SIG-M5 treated with dmso at 0.1 percent for 504 hours (cell line): Measurements from ENCODE around the gene EPX.

ENCODE experiments used
- DNase-seq: peaks from one replicate; lab custom pipeline; 2025; ENCODE audit not compliant: unreplicated experiment; lab: John Stamatoyannopoulos, UW

The EPX gene

GRCh38 chr17:58224315-58224714, 31.8 kb downstream of the EPX start:
- DNase-seq = peak; percentile 60

- DNase-seq = no peak
Measured at GRCh38 chr17:58227733-58228132, 35.2 kb downstream of the EPX start.

GRCh38 chr17:58228679-58229078, 36.2 kb downstream of the EPX start:
- DNase-seq = no peak

DNA sequence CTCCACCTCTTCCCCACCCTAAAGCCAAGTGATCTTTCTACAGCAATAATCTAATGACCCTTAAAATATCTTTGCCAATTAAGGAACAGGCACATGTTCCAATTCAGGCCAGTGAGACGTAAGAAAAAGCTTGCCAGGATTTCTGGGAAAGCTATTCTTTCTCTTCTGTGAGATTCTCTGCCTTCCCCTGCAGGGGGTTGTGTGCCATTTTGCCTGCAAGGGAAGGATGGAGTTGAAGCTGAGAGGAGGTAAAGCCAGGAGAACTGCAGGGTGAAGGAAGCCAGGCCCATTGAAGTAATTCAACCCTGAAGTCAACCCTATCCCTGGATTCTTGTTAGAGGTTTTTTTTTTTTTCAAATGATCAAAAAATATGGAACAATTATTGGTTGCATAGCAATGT, 36.9 kb downstream of the EPX start:
- no peak for DNase-seq

DNA sequence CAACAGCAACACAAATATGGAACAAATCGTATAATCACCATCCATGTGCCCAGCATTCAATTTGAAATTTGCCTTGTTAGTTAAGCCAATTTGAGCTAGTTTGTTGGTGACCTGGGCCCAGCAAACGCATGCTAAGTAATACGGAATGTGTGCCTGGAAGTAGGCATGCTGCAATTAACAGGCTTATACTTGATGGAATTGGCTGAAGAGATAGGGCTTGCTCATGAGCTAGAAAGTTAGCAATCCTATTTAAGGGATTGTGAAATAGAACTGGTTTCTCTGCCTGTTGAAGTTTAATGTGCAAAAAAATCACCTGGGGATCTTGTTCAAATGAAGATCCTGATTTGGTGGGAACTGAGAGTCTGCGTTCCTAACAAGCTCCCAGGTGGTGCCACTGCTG, 37.4 kb downstream of the EPX start:
- DNase-seq = no peak

GRCh38 chr17:58231641-58232040, 39.1 kb downstream of the EPX start:
- DNase-seq = no peak

DNA sequence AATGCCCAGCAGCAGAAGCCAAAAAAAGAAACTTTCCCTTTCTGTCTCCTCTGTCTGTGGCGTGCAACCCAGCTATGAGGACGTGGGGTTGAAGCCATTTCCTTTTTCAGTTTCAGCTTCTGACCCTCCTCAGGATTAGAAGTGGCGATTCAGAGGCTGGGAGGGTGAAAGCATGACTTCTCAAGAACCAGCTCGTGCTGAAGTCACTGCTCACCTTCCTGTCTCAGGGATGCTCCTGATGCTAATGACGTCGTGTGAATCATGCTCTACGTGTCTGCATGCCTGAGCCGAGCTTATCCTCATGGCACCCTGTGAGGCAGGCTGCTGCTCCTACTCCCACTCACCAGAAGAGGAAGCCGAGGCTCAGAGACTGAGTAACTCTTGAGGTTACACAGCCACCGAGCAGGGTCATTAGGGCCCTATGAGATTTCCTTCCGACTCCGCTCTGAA, 40.2 kb downstream of the EPX start:
- peak; percentile 92 for DNase-seq

GRCh38 chr17:58233543-58233942, 41.0 kb downstream of the EPX start:
- DNase-seq = peak; percentile 80

DNA sequence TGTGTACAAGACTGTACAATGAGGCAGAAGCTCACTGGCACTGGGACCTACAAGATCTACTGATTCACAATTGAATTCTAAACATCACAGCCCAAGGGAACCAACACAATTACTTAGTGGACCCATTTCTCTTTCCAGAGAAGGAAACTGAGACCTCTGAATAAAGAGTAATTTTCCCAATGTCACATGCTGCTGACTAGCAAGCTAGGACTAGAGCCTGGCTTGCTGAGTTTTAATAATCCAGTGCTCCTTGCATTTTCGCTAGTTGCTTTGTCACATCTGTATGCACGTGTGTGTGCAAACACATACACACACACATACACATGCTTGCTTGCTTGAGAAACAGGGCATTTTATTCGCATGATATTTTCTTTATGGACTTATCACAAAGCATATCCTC, 42.0 kb downstream of the EPX start:
- DNase-seq = no peak

DNA sequence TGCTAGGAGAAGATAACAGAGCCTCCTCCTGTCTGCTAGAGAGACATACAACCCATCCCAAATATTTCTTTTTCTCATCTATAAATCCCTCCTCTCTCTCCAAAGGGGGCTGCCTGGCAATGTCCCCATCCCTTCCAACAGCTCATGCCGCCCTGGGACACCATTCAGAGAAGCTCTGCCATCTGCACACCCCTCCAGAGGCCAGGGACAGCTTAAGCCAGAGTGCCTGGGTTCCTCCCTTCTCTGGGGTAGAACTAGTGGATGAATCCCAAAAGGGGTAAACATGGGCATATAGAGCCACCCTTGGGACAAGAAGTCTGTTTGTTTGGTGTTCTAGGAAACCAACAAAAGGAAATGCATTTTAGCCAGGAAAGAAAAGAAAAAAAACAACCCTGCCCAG, 43.3 kb downstream of the EPX start:
- DNase-seq = no peak

GRCh38 chr17:58236394-58236793, 43.9 kb downstream of the EPX start:
- DNase-seq = no peak

- no peak for DNase-seq
Measured at GRCh38 chr17:58238147-58238634, 45.7 kb downstream of the EPX start, which contains the start of gene LPO. Gene LPO (plus strand): TSS chr17:58238584. CDS start chr17:58242980, 4,396 bp downstream.

GRCh38 chr17:58239987-58240386, 47.5 kb downstream of the EPX start:
- DNase-seq = no peak

- DNase-seq = no peak
Measured at GRCh38 chr17:58242171-58242784, 49.8 kb downstream of the EPX start.

GRCh38 chr17:58244963-58245362, 52.4 kb downstream of the EPX start:
- no peak for DNase-seq

DNA sequence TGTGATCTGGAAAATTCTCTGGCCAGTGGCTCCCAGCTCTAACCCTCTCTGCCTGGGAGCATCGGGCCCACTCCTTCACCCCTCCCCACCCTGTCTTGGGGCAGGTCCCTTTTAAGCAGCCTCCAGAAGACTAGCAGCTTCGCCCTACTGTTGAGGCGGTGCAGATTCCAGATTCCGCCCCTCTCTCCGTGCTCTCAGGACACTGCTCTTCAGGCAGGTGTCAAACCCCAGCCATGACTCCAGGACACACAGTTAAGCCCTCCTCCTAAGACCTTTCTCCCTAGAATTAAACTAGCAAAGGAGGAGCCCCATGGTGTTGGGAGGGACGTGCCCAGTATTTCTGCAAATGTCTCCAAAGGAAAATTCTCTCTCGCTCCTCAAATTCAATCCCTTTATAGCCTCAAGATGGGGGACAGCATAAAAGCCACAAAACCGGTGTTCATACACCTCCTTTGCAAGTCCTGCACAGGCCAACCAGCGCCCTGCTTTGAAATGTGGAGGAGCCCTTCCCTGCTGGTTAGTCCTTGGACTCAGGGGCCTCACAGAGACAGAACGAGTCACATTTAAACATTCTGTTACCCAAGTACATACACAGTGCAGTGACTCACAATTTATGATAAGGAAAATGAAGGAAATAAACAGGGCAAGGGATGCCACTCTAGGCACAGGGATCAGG, 53.0 kb downstream of the EPX start:
- no peak for DNase-seq

DNA sequence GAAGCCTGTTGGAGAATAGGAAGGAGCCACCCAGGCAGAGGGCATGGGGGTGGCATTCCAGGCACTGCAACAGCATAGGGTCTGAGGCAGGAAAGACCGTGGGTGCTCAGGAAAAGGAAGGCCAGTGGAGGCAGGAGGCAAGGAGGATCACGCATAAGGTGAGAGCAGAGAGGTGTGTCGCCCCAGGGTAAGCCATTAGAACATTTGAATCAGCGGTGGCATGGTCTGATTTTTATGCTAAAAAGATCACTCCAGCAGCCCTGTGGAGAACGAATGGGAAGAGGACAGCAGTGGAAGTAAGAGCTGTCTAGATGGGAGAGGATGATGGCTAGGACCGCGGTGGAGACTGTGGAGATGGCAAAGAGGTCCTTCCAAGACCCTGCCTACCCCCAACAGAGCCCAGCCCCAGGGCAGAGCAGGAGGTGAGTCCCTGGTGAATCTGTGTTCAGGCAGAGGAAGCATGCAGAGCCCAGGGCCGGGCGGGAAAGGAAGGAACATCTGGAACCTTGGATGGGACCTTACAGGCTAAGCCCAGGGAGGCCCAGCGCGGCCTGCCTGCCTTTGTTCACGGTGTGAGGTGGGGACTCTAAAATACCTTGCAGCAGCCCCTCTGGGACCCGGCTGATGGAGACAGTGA, 53.7 kb downstream of the EPX start:
- no peak for DNase-seq

GRCh38 chr17:58246781-58247180, 54.3 kb downstream of the EPX start:
- DNase-seq = no peak

DNA sequence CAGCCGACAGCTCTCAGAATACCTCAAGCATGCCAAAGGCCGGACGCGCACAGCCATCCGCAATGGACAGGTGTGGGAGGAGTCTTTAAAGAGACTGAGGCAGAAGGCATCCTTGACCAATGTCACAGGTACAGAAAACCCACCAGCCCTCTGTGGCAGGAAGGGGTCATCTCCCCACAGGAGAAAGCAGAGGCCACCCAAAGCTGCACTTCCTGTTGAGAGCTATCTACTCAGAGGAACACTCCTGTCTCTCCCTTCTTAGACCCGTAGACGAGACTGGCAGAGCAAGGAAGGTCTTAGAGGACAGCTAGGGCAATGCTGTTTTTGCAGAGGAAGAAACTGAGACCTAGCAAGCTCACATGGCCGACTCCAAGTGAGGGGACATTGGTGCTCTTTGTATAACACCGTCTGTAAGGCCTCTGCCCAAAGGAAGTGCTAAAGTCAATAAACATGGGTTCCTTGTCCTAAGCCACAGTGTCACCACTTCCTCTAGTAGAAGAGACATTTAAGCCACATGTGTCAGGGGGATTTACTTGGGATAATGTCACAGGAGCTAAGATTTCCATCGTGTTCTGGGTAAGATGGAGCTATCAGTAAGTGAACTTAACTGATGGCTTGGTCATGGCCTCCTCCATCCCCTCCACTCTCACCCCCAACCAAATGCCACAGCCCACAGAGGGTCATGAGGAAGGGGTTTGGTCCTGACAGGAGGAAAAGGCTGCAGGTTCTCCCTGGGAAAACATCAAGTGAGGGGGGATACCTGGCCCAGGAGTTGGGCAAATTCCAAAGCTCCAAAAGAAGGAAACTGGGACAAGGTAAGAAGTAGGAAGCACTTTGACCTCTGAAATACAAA, 55.2 kb downstream of the EPX start:
- peak; percentile 46 for DNase-seq

GRCh38 chr17:58248955-58249269, 56.4 kb downstream of the EPX start:
- DNase-seq = no peak
